ENCODE data around the gene TEX2. TPM values are rescaled to one million over a fixed set of nuclear protein-coding genes. Genes with fewer than 3 reads are reported as not detected.
A peak's percentile ranks its signal among the peaks of the same experiment; 100 is the strongest.

Gene TEX2
- total and polyA plus RNA-seq, 2 experiments from 2014 or later: 7.5 to 17.7 TPM

DNA sequence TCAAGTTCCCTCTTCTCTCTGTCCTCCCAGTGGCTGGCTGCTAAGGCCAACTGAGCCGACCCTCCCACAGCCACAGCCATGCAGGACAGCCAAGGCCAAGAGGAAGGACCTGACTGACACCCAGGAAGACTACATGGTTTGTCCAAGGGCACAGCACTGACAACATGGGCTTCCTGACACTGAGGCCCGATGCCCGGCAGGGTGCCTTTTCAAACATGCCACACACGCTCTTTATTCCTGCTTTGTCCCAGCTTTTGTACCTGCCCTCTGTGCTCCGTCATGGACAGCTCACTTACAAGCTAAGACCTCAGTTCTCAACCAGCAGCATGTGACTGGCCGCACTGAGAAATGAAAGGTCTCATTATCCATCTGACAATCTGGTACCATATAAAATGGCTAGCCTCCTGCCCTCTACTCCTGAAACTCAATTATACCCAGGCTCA is 45.8 kb downstream of the TEX2 start:
- H3K36me3 ChIP-seq (ENCODE audit: insufficient read depth): 0 out of 2 replicates have a peak, but pooled peaks cover 6% of the 10 kb centered on the region
- no peak overlapping the region for H3K4me2 ChIP-seq
- no peaks in the 10 kb centered on the region; the same call in 1 of the 2 replicates for H4K20me1 ChIP-seq (replicated peaks; ENCODE audit: insufficient read depth)
- no peaks in the 10 kb centered on the region for H3F3A ChIP-seq (replicated peaks; ENCODE audit: low read depth)
- H3K9me2 ChIP-seq (ENCODE audit: insufficient read depth): no peaks in the 10 kb centered on the region; the same call in 1 of the 2 replicates
- no peak overlapping the region for H3K27ac Mint-ChIP-seq
- no peak overlapping the region for H3K4me3 ChIP-seq
- peaks cover 17% of the 10 kb centered on the region for H3K4me1 Mint-ChIP-seq
- H3K4me3 Mint-ChIP-seq: no peak overlapping the region
- H3K9me3 Mint-ChIP-seq: no peaks in the 10 kb centered on the region; the same call in 2 of the 3 replicates
- DNase-seq (ENCODE audit: low spot score) (no peak), ATAC-seq (peak; percentile 20; the same call in 2 of the 3 replicates)
- H3K27ac ChIP-seq (ENCODE audit: low read depth): peak overlapping the region; percentile 71
- H3K79me2 ChIP-seq (replicated peaks; ENCODE audit: insufficient read depth): peaks cover 42% of the 10 kb centered on the region
- H3K27me3 ChIP-seq (ENCODE audit: insufficient read depth): no peaks in the 10 kb centered on the region
- no peak overlapping the region for H2AFZ ChIP-seq
- peaks cover 2% of the 10 kb centered on the region for H3K27me3 Mint-ChIP-seq (ENCODE audit: insufficient read depth, low read depth, poor library complexity)
- H3K36me3 Mint-ChIP-seq (ENCODE audit: low read depth): peaks cover 14% of the 10 kb centered on the region; the same call in 2 of the 3 replicates
- H3K4me1 ChIP-seq (ENCODE audit: insufficient read depth): peaks cover 17% of the 10 kb centered on the region
- TF ChIP-seq POLR2AphosphoS5 (IDR thresholded peaks at IDR 0.05; ENCODE audit: low read depth) (no peak), CTCF (conservative IDR thresholded peaks at IDR 0.05; ENCODE audit: low read depth in 2 of 2) (no peak), EZH2 (IDR thresholded peaks at IDR 0.05; ENCODE audit: low read depth, unreplicated experiment) (no peak), ZNF331 (CRISPR knock-in tag; IDR thresholded peaks at IDR 0.05; ENCODE audit: low read depth) (no peak), EZH2phosphoT487 (IDR thresholded peaks at IDR 0.05; ENCODE audit: unreplicated experiment) (no peak), STAT1 (IDR thresholded peaks at IDR 0.05; ENCODE audit: unreplicated experiment) (no peak), ZNF114 (CRISPR knock-in tag; IDR thresholded peaks at IDR 0.05) (no peak), JUNB (IDR thresholded peaks at IDR 0.05; ENCODE audit: unreplicated experiment) (no peak), CREB1 (CRISPR knock-in tag; IDR thresholded peaks at IDR 0.05; ENCODE audit: low read depth) (no peak), NANOG (IDR thresholded peaks at IDR 0.05; ENCODE audit: borderline replicate concordance) (no peak)
- TF ChIP-seq, protein P1, sequence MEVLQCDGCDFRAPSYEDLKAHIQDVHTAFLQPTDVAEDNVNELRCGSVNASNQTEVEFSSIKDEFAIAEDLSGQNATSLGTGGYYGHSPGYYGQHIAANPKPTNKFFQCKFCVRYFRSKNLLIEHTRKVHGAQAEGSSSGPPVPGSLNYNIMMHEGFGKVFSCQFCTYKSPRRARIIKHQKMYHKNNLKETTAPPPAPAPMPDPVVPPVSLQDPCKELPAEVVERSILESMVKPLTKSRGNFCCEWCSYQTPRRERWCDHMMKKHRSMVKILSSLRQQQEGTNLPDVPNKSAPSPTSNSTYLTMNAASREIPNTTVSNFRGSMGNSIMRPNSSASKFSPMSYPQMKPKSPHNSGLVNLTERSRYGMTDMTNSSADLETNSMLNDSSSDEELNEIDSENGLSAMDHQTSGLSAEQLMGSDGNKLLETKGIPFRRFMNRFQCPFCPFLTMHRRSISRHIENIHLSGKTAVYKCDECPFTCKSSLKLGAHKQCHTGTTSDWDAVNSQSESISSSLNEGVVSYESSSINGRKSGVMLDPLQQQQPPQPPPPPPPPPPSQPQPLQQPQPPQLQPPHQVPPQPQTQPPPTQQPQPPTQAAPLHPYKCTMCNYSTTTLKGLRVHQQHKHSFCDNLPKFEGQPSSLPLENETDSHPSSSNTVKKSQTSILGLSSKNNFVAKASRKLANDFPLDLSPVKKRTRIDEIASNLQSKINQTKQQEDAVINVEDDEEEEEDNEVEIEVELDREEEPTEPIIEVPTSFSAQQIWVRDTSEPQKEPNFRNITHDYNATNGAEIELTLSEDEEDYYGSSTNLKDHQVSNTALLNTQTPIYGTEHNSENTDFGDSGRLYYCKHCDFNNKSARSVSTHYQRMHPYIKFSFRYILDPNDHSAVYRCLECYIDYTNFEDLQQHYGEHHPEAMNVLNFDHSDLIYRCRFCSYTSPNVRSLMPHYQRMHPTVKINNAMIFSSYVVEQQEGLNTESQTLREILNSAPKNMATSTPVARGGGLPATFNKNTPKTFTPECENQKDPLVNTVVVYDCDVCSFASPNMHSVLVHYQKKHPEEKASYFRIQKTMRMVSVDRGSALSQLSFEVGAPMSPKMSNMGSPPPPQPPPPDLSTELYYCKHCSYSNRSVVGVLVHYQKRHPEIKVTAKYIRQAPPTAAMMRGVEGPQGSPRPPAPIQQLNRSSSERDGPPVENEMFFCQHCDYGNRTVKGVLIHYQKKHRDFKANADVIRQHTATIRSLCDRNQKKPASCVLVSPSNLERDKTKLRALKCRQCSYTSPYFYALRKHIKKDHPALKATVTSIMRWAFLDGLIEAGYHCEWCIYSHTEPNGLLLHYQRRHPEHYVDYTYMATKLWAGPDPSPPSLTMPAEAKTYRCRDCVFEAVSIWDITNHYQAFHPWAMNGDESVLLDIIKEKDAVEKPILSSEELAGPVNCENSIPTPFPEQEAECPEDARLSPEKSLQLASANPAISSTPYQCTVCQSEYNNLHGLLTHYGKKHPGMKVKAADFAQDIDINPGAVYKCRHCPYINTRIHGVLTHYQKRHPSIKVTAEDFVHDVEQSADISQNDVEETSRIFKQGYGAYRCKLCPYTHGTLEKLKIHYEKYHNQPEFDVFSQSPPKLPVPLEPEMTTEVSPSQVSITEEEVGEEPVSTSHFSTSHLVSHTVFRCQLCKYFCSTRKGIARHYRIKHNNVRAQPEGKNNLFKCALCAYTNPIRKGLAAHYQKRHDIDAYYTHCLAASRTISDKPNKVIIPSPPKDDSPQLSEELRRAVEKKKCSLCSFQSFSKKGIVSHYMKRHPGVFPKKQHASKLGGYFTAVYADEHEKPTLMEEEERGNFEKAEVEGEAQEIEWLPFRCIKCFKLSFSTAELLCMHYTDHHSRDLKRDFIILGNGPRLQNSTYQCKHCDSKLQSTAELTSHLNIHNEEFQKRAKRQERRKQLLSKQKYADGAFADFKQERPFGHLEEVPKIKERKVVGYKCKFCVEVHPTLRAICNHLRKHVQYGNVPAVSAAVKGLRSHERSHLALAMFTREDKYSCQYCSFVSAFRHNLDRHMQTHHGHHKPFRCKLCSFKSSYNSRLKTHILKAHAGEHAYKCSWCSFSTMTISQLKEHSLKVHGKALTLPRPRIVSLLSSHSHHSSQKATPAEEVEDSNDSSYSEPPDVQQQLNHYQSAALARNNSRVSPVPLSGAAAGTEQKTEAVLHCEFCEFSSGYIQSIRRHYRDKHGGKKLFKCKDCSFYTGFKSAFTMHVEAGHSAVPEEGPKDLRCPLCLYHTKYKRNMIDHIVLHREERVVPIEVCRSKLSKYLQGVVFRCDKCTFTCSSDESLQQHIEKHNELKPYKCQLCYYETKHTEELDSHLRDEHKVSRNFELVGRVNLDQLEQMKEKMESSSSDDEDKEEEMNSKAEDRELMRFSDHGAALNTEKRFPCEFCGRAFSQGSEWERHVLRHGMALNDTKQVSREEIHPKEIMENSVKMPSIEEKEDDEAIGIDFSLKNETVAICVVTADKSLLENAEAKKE (CRISPR knock-in tag; IDR thresholded peaks at IDR 0.05): no peak
- TF ChIP-seq, protein P2, sequence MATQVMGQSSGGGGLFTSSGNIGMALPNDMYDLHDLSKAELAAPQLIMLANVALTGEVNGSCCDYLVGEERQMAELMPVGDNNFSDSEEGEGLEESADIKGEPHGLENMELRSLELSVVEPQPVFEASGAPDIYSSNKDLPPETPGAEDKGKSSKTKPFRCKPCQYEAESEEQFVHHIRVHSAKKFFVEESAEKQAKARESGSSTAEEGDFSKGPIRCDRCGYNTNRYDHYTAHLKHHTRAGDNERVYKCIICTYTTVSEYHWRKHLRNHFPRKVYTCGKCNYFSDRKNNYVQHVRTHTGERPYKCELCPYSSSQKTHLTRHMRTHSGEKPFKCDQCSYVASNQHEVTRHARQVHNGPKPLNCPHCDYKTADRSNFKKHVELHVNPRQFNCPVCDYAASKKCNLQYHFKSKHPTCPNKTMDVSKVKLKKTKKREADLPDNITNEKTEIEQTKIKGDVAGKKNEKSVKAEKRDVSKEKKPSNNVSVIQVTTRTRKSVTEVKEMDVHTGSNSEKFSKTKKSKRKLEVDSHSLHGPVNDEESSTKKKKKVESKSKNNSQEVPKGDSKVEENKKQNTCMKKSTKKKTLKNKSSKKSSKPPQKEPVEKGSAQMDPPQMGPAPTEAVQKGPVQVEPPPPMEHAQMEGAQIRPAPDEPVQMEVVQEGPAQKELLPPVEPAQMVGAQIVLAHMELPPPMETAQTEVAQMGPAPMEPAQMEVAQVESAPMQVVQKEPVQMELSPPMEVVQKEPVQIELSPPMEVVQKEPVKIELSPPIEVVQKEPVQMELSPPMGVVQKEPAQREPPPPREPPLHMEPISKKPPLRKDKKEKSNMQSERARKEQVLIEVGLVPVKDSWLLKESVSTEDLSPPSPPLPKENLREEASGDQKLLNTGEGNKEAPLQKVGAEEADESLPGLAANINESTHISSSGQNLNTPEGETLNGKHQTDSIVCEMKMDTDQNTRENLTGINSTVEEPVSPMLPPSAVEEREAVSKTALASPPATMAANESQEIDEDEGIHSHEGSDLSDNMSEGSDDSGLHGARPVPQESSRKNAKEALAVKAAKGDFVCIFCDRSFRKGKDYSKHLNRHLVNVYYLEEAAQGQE (IDR thresholded peaks at IDR 0.05; ENCODE audit: unreplicated experiment): no peak
- TF ChIP-seq, protein P3, sequence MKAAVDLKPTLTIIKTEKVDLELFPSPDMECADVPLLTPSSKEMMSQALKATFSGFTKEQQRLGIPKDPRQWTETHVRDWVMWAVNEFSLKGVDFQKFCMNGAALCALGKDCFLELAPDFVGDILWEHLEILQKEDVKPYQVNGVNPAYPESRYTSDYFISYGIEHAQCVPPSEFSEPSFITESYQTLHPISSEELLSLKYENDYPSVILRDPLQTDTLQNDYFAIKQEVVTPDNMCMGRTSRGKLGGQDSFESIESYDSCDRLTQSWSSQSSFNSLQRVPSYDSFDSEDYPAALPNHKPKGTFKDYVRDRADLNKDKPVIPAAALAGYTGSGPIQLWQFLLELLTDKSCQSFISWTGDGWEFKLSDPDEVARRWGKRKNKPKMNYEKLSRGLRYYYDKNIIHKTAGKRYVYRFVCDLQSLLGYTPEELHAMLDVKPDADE (IDR thresholded peaks at IDR 0.05): no peak
